Liver (tissue), 9 donors: ENCODE data around the gene RNF175. TPM values are rescaled to one million over a fixed set of nuclear protein-coding genes. Genes with fewer than 3 reads are reported as not detected.

Experiments used
- DNase-seq: peaks from one replicate; pipeline ENCODE4 v3.0.0-alpha.2; 2017; ENCODE audit warnings: low spot score
- H3K27ac ChIP-seq, 2 donors: one replicate each; pipeline ENCODE4 v1.7.0; 2013; ENCODE audit warnings: inconsistent platforms in 2 of 2, low read length in 2 of 2, control low read depth in 1 of 2, low read depth in 1 of 2, mild to moderate bottlenecking in 1 of 2
- H3K27me3 ChIP-seq, 4 donors: one replicate each; pipeline versions ENCODE4 v1.6.1 to v1.7.0; 2013; ENCODE audit warnings: low read length in 3 of 4, inconsistent platforms in 1 of 4, mild to moderate bottlenecking in 1 of 4, moderate library complexity in 1 of 4; ENCODE audit not compliant: control insufficient read depth in 4 of 4, insufficient read depth in 4 of 4
- H3K36me3 ChIP-seq, 4 donors: one replicate each; pipeline versions ENCODE4 v1.6.1 to v1.7.0; 2013; ENCODE audit warnings: low read length in 3 of 4, mild to moderate bottlenecking in 3 of 4, low read depth in 1 of 4, moderate library complexity in 1 of 4; ENCODE audit not compliant: control insufficient read depth in 4 of 4, insufficient read depth in 3 of 4
- H3K4me1 ChIP-seq, 4 donors: one replicate each; pipeline versions ENCODE4 v1.6.1 to v1.7.0; 2013; ENCODE audit warnings: low read length in 3 of 4, mild to moderate bottlenecking in 3 of 4, moderate library complexity in 1 of 4; ENCODE audit not compliant: control insufficient read depth in 4 of 4, insufficient read depth in 4 of 4
- H3K4me3 ChIP-seq, 3 donors: one replicate each; pipeline versions ENCODE4 v1.6.1 to v1.7.0; 2013; ENCODE audit warnings: low read length in 3 of 3, control low read depth in 1 of 3, low read depth in 1 of 3, mild to moderate bottlenecking in 1 of 3
- H3K9ac ChIP-seq, 2 donors: one replicate each; pipeline ENCODE4 v1.7.0; 2013; ENCODE audit warnings: low read length in 2 of 2, mild to moderate bottlenecking in 2 of 2, moderate library complexity in 2 of 2, control low read depth in 1 of 2, low read depth in 1 of 2
- H3K9me3 ChIP-seq, 4 donors: one replicate each; pipeline versions ENCODE4 v1.6.1 to v1.7.0; 2013; ENCODE audit warnings: low read length in 3 of 4; ENCODE audit not compliant: control insufficient read depth in 4 of 4
- ATF3 ChIP-seq: IDR thresholded peaks from 2 replicates; pipeline ENCODE4 v1.6.1; 2016; ENCODE audit warnings: antibody characterized with exemption
- CTCF ChIP-seq: fragments of 150-350 bp; IDR thresholded peaks from 2 replicates; pipeline ENCODE4 v1.5.1; 2017; ENCODE audit warnings: improper control_type of control experiment, low read depth, low read length; ENCODE audit not compliant: missing input control
- FOXA1 ChIP-seq: IDR thresholded peaks from 2 replicates; pipeline ENCODE4 v1.6.1; 2016; ENCODE audit warnings: antibody characterized with exemption
- FOXA2 ChIP-seq: IDR thresholded peaks from 2 replicates; pipeline ENCODE4 v1.6.1; 2016; ENCODE audit warnings: antibody characterized with exemption
- GABPA ChIP-seq, 2 donors: IDR thresholded peaks in 1 of 2; conservative IDR thresholded peaks in 1 of 2; 2 replicates each; pipeline ENCODE4 v1.6.1; 2016; ENCODE audit warnings: antibody characterized with exemption in 2 of 2, mild to moderate bottlenecking in 1 of 2, moderate library complexity in 1 of 2
- HNF4A ChIP-seq, 2 donors: conservative IDR thresholded peaks; 2 replicates each; pipeline ENCODE4 v1.6.1; 2016; ENCODE audit warnings: antibody characterized with exemption in 2 of 2, mild to moderate bottlenecking in 2 of 2
- HNF4G ChIP-seq: IDR thresholded peaks from 2 replicates; pipeline ENCODE4 v1.6.1; 2016; ENCODE audit warnings: antibody characterized with exemption
- JUND ChIP-seq, 2 donors: IDR thresholded peaks; 2 replicates each; pipeline ENCODE4 v1.6.1; 2016; ENCODE audit warnings: antibody characterized with exemption in 2 of 2
- NR2F2 ChIP-seq: IDR thresholded peaks from 2 replicates; pipeline ENCODE4 v1.6.1; 2016; ENCODE audit warnings: antibody characterized with exemption
- RXRA ChIP-seq, 2 donors: IDR thresholded peaks; 2 replicates each; pipeline ENCODE4 v1.6.1; 2017 to 2018; ENCODE audit warnings: antibody characterized with exemption in 2 of 2, mild to moderate bottlenecking in 1 of 2
- SP1 ChIP-seq: IDR thresholded peaks from 2 replicates; pipeline ENCODE4 v1.6.1; 2018; ENCODE audit warnings: antibody characterized with exemption, mild to moderate bottlenecking
- TAF1 ChIP-seq: conservative IDR thresholded peaks from 2 replicates; pipeline ENCODE4 v1.6.1; 2016; ENCODE audit warnings: antibody characterized with exemption, mild to moderate bottlenecking
- YY1 ChIP-seq: IDR thresholded peaks from 2 replicates; pipeline ENCODE4 v1.6.1; 2016; ENCODE audit warnings: antibody characterized with exemption, mild to moderate bottlenecking
- WGBS: extraction: QIAGEN DNeasy Blood & Tissue Kit; methylation state at CpG from one replicate; pipeline ENCODE4 v1.1.7; 2013; 5-methylcytosine and 5-hydroxymethylcytosine counted together
- polyA plus RNA-seq, 2 donors: library from polyadenylated mRNA; stranded (reverse) in 1 of 2; unstranded in 1 of 2; fragments of 200-250 nt in 1 of 2; fragments of >200 nt in 1 of 2; fragmentation: Nextera tagmentation in 1 of 2; extraction: Ambion mirVana in 1 of 2; gene quantifications; one replicate each; pipeline versions ENCODE4 v1.2.1 to v1.2.3, GENCODE V29; 2013 to 2015
- total RNA-seq, 2 donors: library from RNA; depleted of rRNA; stranded (reverse); fragments of >200 nt; gene quantifications; one replicate each; pipeline ENCODE4 v1.2.3, GENCODE V29; 2014
- TF ChIP-seq, protein P1 (sequence below): IDR thresholded peaks from 2 replicates; pipeline ENCODE4 v1.6.1; 2016; ENCODE audit warnings: antibody characterized with exemption
- TF ChIP-seq, protein P2 (sequence below): IDR thresholded peaks from 2 replicates; pipeline ENCODE4 v1.6.1; 2016; ENCODE audit warnings: antibody characterized with exemption, mild to moderate bottlenecking
- TF ChIP-seq, protein P3 (sequence below): IDR thresholded peaks from 2 replicates; pipeline ENCODE4 v1.6.1; 2016; ENCODE audit warnings: antibody characterized with exemption
- donor health status: healthy.
- donor health status: healthy.
- donor health status: healthy.
- donor health status: healthy.
- donor health status: healthy.

The RNF175 gene
- total and polyA plus RNA-seq, 4 donors, result 0.08 to 0.65 (median 0.24) TPM; not detected in 1

- WGBS, result 40% methylated on average over 15 of the region's 15 CpGs
- H3K4me1 ChIP-seq, result peaks cover 0 to 9% (median 4%) of the 10 kb centered on the region in 4 donors
- H3K27me3 ChIP-seq, result peaks cover 0 to 14% (median 1%) of the 10 kb centered on the region in 4 donors
- no peak for DNase-seq
- H3K9me3 ChIP-seq, result no peaks in the 10 kb centered on the region
- TF ChIP-seq NR2F2 (no peak), FOXA2 (no peak), GABPA (IDR thresholded peaks at IDR 0.05 in 1 of 2, conservative IDR thresholded peaks at IDR 0.05 in 1 of 2) (no peak), HNF4G (no peak), FOXA1 (no peak), CTCF (no peak), JUND (IDR thresholded peaks at IDR 0.05) (no peak), SP1 (no peak), RXRA (IDR thresholded peaks at IDR 0.05) (no peak), ATF3 (no peak), TAF1 (no peak), YY1 (no peak)
- TF ChIP-seq, protein P1, sequence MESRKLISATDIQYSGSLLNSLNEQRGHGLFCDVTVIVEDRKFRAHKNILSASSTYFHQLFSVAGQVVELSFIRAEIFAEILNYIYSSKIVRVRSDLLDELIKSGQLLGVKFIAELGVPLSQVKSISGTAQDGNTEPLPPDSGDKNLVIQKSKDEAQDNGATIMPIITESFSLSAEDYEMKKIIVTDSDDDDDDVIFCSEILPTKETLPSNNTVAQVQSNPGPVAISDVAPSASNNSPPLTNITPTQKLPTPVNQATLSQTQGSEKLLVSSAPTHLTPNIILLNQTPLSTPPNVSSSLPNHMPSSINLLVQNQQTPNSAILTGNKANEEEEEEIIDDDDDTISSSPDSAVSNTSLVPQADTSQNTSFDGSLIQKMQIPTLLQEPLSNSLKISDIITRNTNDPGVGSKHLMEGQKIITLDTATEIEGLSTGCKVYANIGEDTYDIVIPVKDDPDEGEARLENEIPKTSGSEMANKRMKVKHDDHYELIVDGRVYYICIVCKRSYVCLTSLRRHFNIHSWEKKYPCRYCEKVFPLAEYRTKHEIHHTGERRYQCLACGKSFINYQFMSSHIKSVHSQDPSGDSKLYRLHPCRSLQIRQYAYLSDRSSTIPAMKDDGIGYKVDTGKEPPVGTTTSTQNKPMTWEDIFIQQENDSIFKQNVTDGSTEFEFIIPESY, result no peak
- TF ChIP-seq, protein P2, sequence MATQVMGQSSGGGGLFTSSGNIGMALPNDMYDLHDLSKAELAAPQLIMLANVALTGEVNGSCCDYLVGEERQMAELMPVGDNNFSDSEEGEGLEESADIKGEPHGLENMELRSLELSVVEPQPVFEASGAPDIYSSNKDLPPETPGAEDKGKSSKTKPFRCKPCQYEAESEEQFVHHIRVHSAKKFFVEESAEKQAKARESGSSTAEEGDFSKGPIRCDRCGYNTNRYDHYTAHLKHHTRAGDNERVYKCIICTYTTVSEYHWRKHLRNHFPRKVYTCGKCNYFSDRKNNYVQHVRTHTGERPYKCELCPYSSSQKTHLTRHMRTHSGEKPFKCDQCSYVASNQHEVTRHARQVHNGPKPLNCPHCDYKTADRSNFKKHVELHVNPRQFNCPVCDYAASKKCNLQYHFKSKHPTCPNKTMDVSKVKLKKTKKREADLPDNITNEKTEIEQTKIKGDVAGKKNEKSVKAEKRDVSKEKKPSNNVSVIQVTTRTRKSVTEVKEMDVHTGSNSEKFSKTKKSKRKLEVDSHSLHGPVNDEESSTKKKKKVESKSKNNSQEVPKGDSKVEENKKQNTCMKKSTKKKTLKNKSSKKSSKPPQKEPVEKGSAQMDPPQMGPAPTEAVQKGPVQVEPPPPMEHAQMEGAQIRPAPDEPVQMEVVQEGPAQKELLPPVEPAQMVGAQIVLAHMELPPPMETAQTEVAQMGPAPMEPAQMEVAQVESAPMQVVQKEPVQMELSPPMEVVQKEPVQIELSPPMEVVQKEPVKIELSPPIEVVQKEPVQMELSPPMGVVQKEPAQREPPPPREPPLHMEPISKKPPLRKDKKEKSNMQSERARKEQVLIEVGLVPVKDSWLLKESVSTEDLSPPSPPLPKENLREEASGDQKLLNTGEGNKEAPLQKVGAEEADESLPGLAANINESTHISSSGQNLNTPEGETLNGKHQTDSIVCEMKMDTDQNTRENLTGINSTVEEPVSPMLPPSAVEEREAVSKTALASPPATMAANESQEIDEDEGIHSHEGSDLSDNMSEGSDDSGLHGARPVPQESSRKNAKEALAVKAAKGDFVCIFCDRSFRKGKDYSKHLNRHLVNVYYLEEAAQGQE, result no peak
- no peaks in the 10 kb centered on the region for H3K36me3 ChIP-seq
- no peak overlapping the region for H3K27ac ChIP-seq
- H3K4me3 ChIP-seq, result no peak overlapping the region
- H3K9ac ChIP-seq, result no peak overlapping the region
These were observed 977 bp downstream of the RNF175 start for GRCh38 chr4:153758688-153759406.

DNA sequence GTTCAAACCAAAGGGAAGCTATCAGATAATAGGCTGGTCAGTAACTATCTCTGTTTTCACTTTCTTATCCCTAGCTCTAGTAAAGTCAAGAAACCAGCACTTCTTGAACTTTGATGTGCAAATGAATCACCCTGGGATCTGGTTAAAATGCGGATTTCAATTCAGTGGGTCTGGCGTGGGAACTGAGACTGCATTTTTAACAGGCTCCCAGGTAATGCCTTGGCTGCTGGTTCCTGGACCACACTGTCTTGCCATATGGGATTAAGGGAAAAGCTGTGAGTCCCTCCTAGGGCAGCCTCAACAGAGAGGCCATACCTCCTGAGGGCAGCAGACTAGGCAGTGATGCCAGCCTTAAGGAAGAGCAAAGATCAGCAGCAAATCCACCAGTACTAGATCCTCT lies 1.7 kb downstream of the RNF175 start:
- Histone ChIP-seq H3K4me1 (peaks cover 0 to 9% (median 4%) of the 10 kb centered on the region in 4 donors), H3K9ac (no peak overlapping the region), H3K36me3 (no peaks in the 10 kb centered on the region), H3K4me3 (no peak overlapping the region), H3K27ac (no peak overlapping the region), H3K9me3 (no peaks in the 10 kb centered on the region), H3K27me3 (peaks cover 0 to 14% (median 1%) of the 10 kb centered on the region in 4 donors)
- WGBS, result 83% methylated on average over 2 of the region's 2 CpGs
- DNase-seq, result no peak
- TF ChIP-seq CTCF (no peak), HNF4A (conservative IDR thresholded peaks at IDR 0.05) (no peak), TAF1 (no peak), HNF4G (no peak), NR2F2 (no peak), FOXA2 (no peak), RXRA (IDR thresholded peaks at IDR 0.05) (no peak), ATF3 (no peak), YY1 (no peak)
- TF ChIP-seq, protein P3, sequence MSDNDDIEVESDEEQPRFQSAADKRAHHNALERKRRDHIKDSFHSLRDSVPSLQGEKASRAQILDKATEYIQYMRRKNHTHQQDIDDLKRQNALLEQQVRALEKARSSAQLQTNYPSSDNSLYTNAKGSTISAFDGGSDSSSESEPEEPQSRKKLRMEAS, result no peak
- TF ChIP-seq, protein P2, result no peak
